Measurements from ENCODE around the gene PGLYRP4.

The PGLYRP4 gene

GRCh38 chr1:153371231-153371630, 22.6 kb upstream of the PGLYRP4 start:
- H3K4me2 ChIP-seq (ENCODE audit: low read length) = no peak overlapping the region
- no CpG with 5 or more reads among the region's 1 CpG for WGBS (ENCODE audit: extremely low coverage, insufficient coverage, low lambda C conversion rate)

GRCh38 chr1:153370146-153370545, 21.5 kb upstream of the PGLYRP4 start:
- WGBS (ENCODE audit: extremely low coverage, insufficient coverage, low lambda C conversion rate) = no CpG with 5 or more reads among the region's 3 CpGs
- H2AK5ac ChIP-seq (ENCODE audit: low read length) = no peak overlapping the region
- no peaks in the 10 kb centered on the region for H3K79me1 ChIP-seq (ENCODE audit: low read length)
- H3K4me1 ChIP-seq (ENCODE audit: control insufficient read depth, low read depth, low read length) = no peaks in the 10 kb centered on the region
- H3K23ac ChIP-seq (ENCODE audit: low read length) = no peak overlapping the region
- no peaks in the 10 kb centered on the region for H3K79me2 ChIP-seq (ENCODE audit: control insufficient read depth, insufficient read depth, low read length)
- H3K36me3 ChIP-seq (ENCODE audit: control insufficient read depth, insufficient read depth, low read length) = no peaks in the 10 kb centered on the region
- H3K18ac ChIP-seq (ENCODE audit: low read length) = no peak overlapping the region
- H2BK120ac ChIP-seq (ENCODE audit: low read depth, low read length) = no peak overlapping the region
- no peak overlapping the region for H3K4ac ChIP-seq (ENCODE audit: low read depth, low read length)
- H2BK15ac ChIP-seq (replicated peaks; ENCODE audit: low read depth) = no peak overlapping the region
- H2BK5ac ChIP-seq (ENCODE audit: low read length) = no peak overlapping the region
- H3K27ac ChIP-seq (ENCODE audit: low read depth, low read length) = no peak overlapping the region
- no peak overlapping the region for H3K9ac ChIP-seq (ENCODE audit: low read length)
- H3K4me2 ChIP-seq (ENCODE audit: low read length) = no peak overlapping the region
- H4K8ac ChIP-seq (ENCODE audit: low read depth, low read length) = no peak overlapping the region
- H3K4me3 ChIP-seq (ENCODE audit: low read length) = no peak overlapping the region
- H4K5ac ChIP-seq (ENCODE audit: low read length) = no peak overlapping the region
- no peak overlapping the region for H3K56ac ChIP-seq (ENCODE audit: low read length)
- H3K27me3 ChIP-seq (ENCODE audit: insufficient read depth, low read length, poor library complexity) = no peaks in the 10 kb centered on the region
- no peak for DNase-seq

More at GRCh38 chr1:153371231-153371630, 22.6 kb upstream of the PGLYRP4 start:
- no peaks in the 10 kb centered on the region for H3K79me1 ChIP-seq (ENCODE audit: low read length)
- H3K4ac ChIP-seq (ENCODE audit: low read depth, low read length) = no peak overlapping the region
- H3K79me2 ChIP-seq (ENCODE audit: control insufficient read depth, insufficient read depth, low read length) = no peaks in the 10 kb centered on the region
- no peak overlapping the region for H2BK15ac ChIP-seq (replicated peaks; ENCODE audit: low read depth)
- H3K36me3 ChIP-seq (ENCODE audit: control insufficient read depth, insufficient read depth, low read length) = no peaks in the 10 kb centered on the region
- H2BK5ac ChIP-seq (ENCODE audit: low read length) = no peak overlapping the region
- H3K56ac ChIP-seq (ENCODE audit: low read length) = no peak overlapping the region
- no peaks in the 10 kb centered on the region for H3K4me1 ChIP-seq (ENCODE audit: control insufficient read depth, low read depth, low read length)
- no peak overlapping the region for H3K18ac ChIP-seq (ENCODE audit: low read length)
- H2AK5ac ChIP-seq (ENCODE audit: low read length) = no peak overlapping the region
- no peaks in the 10 kb centered on the region for H3K27me3 ChIP-seq (ENCODE audit: insufficient read depth, low read length, poor library complexity)
- H3K27ac ChIP-seq (ENCODE audit: low read depth, low read length) = no peak overlapping the region
- no peak for DNase-seq
- no peak overlapping the region for H3K9ac ChIP-seq (ENCODE audit: low read length)
- H4K5ac ChIP-seq (ENCODE audit: low read length) = no peak overlapping the region
- no peak overlapping the region for H3K23ac ChIP-seq (ENCODE audit: low read length)
- no peak overlapping the region for H4K8ac ChIP-seq (ENCODE audit: low read depth, low read length)
- no peak overlapping the region for H2BK120ac ChIP-seq (ENCODE audit: low read depth, low read length)
- H3K4me3 ChIP-seq (ENCODE audit: low read length) = no peak overlapping the region

GRCh38 chr1:153368495-153368894, 19.9 kb upstream of the PGLYRP4 start:
- H3K4me2 ChIP-seq (ENCODE audit: low read length) = no peak overlapping the region
- H3K4me3 ChIP-seq (ENCODE audit: low read length) = no peak overlapping the region
- no peaks in the 10 kb centered on the region for H3K79me2 ChIP-seq (ENCODE audit: control insufficient read depth, insufficient read depth, low read length)
- H4K8ac ChIP-seq (ENCODE audit: low read depth, low read length) = no peak overlapping the region
- DNase-seq = no peak
- no peak overlapping the region for H3K9ac ChIP-seq (ENCODE audit: low read length)
- no peak overlapping the region for H3K18ac ChIP-seq (ENCODE audit: low read length)
- H2BK120ac ChIP-seq (ENCODE audit: low read depth, low read length) = no peak overlapping the region
- no peak overlapping the region for H3K56ac ChIP-seq (ENCODE audit: low read length)
- H3K79me1 ChIP-seq (ENCODE audit: low read length) = no peaks in the 10 kb centered on the region
- WGBS (ENCODE audit: extremely low coverage, insufficient coverage, low lambda C conversion rate) = no CpG with 5 or more reads among the region's 2 CpGs
- no peaks in the 10 kb centered on the region for H3K27me3 ChIP-seq (ENCODE audit: insufficient read depth, low read length, poor library complexity)
- no peak overlapping the region for H3K4ac ChIP-seq (ENCODE audit: low read depth, low read length)
- no peak overlapping the region for H3K27ac ChIP-seq (ENCODE audit: low read depth, low read length)
- no peaks in the 10 kb centered on the region for H3K36me3 ChIP-seq (ENCODE audit: control insufficient read depth, insufficient read depth, low read length)
- no peak overlapping the region for H2BK5ac ChIP-seq (ENCODE audit: low read length)
- no peak overlapping the region for H3K23ac ChIP-seq (ENCODE audit: low read length)
- H2AK5ac ChIP-seq (ENCODE audit: low read length) = no peak overlapping the region
- H4K5ac ChIP-seq (ENCODE audit: low read length) = no peak overlapping the region
- no peak overlapping the region for H2BK15ac ChIP-seq (replicated peaks; ENCODE audit: low read depth)
- no peaks in the 10 kb centered on the region for H3K4me1 ChIP-seq (ENCODE audit: control insufficient read depth, low read depth, low read length)

- H2BK120ac ChIP-seq (ENCODE audit: low read depth, low read length) = no peak overlapping the region
- H3K36me3 ChIP-seq (ENCODE audit: control insufficient read depth, insufficient read depth, low read length) = no peaks in the 10 kb centered on the region
- no CpG with 5 or more reads among the region's 2 CpGs for WGBS (ENCODE audit: extremely low coverage, insufficient coverage, low lambda C conversion rate)
- no peaks in the 10 kb centered on the region for H3K4me1 ChIP-seq (ENCODE audit: control insufficient read depth, low read depth, low read length)
- H3K79me1 ChIP-seq (ENCODE audit: low read length) = no peaks in the 10 kb centered on the region
- H3K79me2 ChIP-seq (ENCODE audit: control insufficient read depth, insufficient read depth, low read length) = no peaks in the 10 kb centered on the region
- no peak overlapping the region for H3K23ac ChIP-seq (ENCODE audit: low read length)
- no peak overlapping the region for H3K4me3 ChIP-seq (ENCODE audit: low read length)
- H2BK15ac ChIP-seq (replicated peaks; ENCODE audit: low read depth) = no peak overlapping the region
- DNase-seq = no peak
- no peak overlapping the region for H2BK5ac ChIP-seq (ENCODE audit: low read length)
- H3K18ac ChIP-seq (ENCODE audit: low read length) = no peak overlapping the region
- H4K8ac ChIP-seq (ENCODE audit: low read depth, low read length) = no peak overlapping the region
- no peak overlapping the region for H3K4ac ChIP-seq (ENCODE audit: low read depth, low read length)
- no peak overlapping the region for H3K27ac ChIP-seq (ENCODE audit: low read depth, low read length)
- no peaks in the 10 kb centered on the region for H3K27me3 ChIP-seq (ENCODE audit: insufficient read depth, low read length, poor library complexity)
- no peak overlapping the region for H3K9ac ChIP-seq (ENCODE audit: low read length)
- no peak overlapping the region for H3K4me2 ChIP-seq (ENCODE audit: low read length)
- H2AK5ac ChIP-seq (ENCODE audit: low read length) = no peak overlapping the region
- no peak overlapping the region for H3K56ac ChIP-seq (ENCODE audit: low read length)
- H4K5ac ChIP-seq (ENCODE audit: low read length) = no peak overlapping the region
Observed at GRCh38 chr1:153367090-153367489, 18.4 kb upstream of the PGLYRP4 start.

GRCh38 chr1:153366261-153366660, 17.6 kb upstream of the PGLYRP4 start:
- H3K4me3 ChIP-seq (ENCODE audit: low read length) = no peak overlapping the region
- no peak overlapping the region for H2BK15ac ChIP-seq (replicated peaks; ENCODE audit: low read depth)
- H3K4me2 ChIP-seq (ENCODE audit: low read length) = no peak overlapping the region
- no peaks in the 10 kb centered on the region for H3K79me2 ChIP-seq (ENCODE audit: control insufficient read depth, insufficient read depth, low read length)
- no peak overlapping the region for H4K8ac ChIP-seq (ENCODE audit: low read depth, low read length)
- no peak overlapping the region for H2AK5ac ChIP-seq (ENCODE audit: low read length)
- H3K23ac ChIP-seq (ENCODE audit: low read length) = no peak overlapping the region
- H3K27ac ChIP-seq (ENCODE audit: low read depth, low read length) = no peak overlapping the region
- no peaks in the 10 kb centered on the region for H3K27me3 ChIP-seq (ENCODE audit: insufficient read depth, low read length, poor library complexity)
- H3K4me1 ChIP-seq (ENCODE audit: control insufficient read depth, low read depth, low read length) = no peaks in the 10 kb centered on the region
- H3K56ac ChIP-seq (ENCODE audit: low read length) = no peak overlapping the region
- no peak overlapping the region for H3K18ac ChIP-seq (ENCODE audit: low read length)
- WGBS (ENCODE audit: extremely low coverage, insufficient coverage, low lambda C conversion rate) = no CpG with 5 or more reads among the region's 6 CpGs
- no peak overlapping the region for H2BK120ac ChIP-seq (ENCODE audit: low read depth, low read length)
- no peak overlapping the region for H4K5ac ChIP-seq (ENCODE audit: low read length)
- H3K36me3 ChIP-seq (ENCODE audit: control insufficient read depth, insufficient read depth, low read length) = no peaks in the 10 kb centered on the region
- no peak overlapping the region for H2BK5ac ChIP-seq (ENCODE audit: low read length)
- H3K4ac ChIP-seq (ENCODE audit: low read depth, low read length) = no peak overlapping the region
- H3K9ac ChIP-seq (ENCODE audit: low read length) = no peak overlapping the region
- no peaks in the 10 kb centered on the region for H3K79me1 ChIP-seq (ENCODE audit: low read length)
- DNase-seq = no peak

- H3K79me2 ChIP-seq (ENCODE audit: control insufficient read depth, insufficient read depth, low read length) = no peaks in the 10 kb centered on the region
- no peak overlapping the region for H3K56ac ChIP-seq (ENCODE audit: low read length)
- no peak overlapping the region for H2BK5ac ChIP-seq (ENCODE audit: low read length)
- H3K36me3 ChIP-seq (ENCODE audit: control insufficient read depth, insufficient read depth, low read length) = no peaks in the 10 kb centered on the region
- H3K4ac ChIP-seq (ENCODE audit: low read depth, low read length) = no peak overlapping the region
- H3K9ac ChIP-seq (ENCODE audit: low read length) = no peak overlapping the region
- H2BK15ac ChIP-seq (replicated peaks; ENCODE audit: low read depth) = no peak overlapping the region
- no peaks in the 10 kb centered on the region for H3K27me3 ChIP-seq (ENCODE audit: insufficient read depth, low read length, poor library complexity)
- no peak overlapping the region for H3K27ac ChIP-seq (ENCODE audit: low read depth, low read length)
- no peak overlapping the region for H2AK5ac ChIP-seq (ENCODE audit: low read length)
- H2BK120ac ChIP-seq (ENCODE audit: low read depth, low read length) = no peak overlapping the region
- DNase-seq = no peak
- H3K18ac ChIP-seq (ENCODE audit: low read length) = no peak overlapping the region
- no peaks in the 10 kb centered on the region for H3K4me1 ChIP-seq (ENCODE audit: control insufficient read depth, low read depth, low read length)
- H3K79me1 ChIP-seq (ENCODE audit: low read length) = no peaks in the 10 kb centered on the region
- no peak overlapping the region for H4K5ac ChIP-seq (ENCODE audit: low read length)
- no CpG with 5 or more reads among the region's 8 CpGs for WGBS (ENCODE audit: extremely low coverage, insufficient coverage, low lambda C conversion rate)
- no peak overlapping the region for H3K23ac ChIP-seq (ENCODE audit: low read length)
- H3K4me2 ChIP-seq (ENCODE audit: low read length) = no peak overlapping the region
- H4K8ac ChIP-seq (ENCODE audit: low read depth, low read length) = no peak overlapping the region
- H3K4me3 ChIP-seq (ENCODE audit: low read length) = no peak overlapping the region
Observed at GRCh38 chr1:153365696-153366095, 17.1 kb upstream of the PGLYRP4 start.
